CD4-positive, alpha-beta T cell treated with Interleukin-21 for 1 hour (primary cell): Measurements from ENCODE around the gene KIF12.

Experiments used
- DNase-seq: peaks from one replicate; pipeline ENCODE4 v3.0.0-alpha.2; 2020

The KIF12 gene

DNA sequence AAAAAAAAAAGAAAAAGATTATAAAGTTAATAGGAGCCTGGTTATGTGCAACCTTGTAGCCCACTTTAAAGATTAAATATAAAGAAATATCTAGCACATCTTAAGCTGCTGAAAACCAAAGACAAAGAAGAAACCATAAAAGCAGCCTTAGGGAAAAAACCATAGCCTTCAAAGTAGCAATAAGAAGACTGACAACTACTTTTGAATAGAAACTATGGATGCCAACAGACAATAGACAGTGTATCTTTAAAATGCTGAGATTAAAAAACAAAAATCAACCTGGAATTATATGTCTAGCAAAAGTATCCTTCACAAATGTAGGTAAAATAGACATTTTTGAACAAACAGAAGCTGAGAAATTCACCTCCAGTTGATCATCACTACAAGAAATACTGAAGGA is 3.4 kb upstream of the KIF12 start:
- no peak for DNase-seq

DNA sequence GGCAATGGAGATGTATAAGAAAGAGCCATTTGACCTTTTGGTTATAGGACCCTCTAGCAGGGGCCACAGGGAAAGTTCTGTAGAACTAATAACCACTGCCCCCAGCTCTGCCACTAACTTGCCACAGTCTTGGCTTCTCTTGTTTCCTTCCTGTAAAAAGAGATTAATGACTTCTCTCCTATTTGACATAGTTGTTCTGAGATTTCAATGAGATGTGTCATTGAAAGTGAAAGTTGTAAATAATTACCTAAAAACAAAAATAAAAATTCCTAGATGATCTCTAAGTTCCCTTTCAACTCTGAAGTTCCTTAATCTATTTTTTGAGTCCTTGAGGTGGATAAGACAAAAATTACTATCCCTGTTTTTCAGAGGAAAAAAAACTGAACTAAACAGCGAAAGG is 1.4 kb upstream of the KIF12 start:
- no peak for DNase-seq

DNA sequence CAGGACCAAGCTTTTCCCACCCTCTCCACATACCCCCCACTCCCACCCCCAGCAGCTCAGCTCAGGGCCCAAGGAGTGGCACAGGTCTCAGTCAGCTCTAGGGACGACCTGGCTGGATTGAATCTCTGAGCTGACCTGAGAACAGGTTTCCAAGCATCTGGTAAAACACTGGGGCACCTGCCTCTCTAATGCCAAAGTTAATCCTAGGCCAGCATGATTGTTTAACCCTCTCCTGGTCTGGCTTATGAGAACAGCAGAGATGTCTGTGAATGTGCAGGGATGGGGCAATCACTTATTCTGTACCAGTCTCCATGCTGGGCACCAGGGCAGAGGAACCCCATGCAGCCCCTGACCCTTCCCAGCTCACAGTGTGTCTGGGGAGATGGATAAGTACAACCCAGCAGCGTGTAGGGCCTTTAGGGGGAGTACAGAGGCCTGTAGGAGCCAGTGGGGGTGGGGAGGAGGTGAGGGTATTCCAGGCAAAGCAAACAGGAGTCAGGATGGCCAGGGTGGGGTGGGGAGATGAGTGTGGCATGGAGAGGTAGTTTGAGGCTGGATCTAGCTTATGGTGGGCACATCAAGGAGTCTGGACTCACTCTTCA is 678 bp upstream of the KIF12 start:
- DNase-seq = no peak

DNA sequence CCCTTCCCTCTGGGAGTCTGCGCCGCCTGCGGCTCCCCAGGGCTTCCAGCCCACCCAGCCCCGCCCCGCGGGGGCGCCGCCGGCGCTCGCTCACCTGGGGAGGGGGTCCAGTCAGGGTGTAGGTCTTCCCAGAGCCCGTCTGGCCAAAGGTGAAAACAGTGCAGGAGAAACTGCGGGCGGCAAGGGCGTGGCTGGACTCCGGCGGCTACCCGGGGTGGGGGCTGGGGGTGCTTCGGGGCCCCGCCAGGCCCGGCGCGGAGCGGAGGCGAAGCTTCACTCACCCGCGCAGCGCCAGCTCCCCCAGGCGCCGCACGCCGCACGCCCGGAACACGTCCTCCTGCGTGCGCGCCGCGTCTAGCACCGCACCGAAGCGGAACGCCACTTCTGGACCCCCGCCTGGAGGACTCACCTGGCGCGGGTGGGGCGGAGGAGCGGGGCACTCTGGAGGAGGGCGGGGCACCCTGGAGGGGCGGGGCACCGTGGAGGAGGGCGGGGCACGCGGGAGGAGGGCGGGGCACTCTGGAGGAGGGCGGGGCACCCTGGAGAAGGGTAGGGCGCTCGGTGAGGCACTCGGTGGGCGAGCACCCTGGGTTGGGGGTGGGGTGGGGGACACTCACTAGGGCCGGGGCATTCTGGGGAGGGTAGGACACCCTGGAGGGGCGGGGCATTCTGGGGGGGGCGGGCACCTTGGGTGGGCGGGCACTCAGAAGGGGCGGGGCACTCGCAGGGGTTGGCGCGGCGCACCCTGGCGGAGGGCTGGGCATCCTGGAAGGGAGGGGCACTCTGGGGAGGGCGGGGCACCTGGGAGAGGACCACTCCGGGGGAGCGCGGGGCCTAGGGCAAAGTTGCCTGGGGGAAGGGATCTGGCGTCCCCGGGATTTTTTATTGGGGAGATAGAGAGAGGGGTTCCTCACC is 814 bp downstream of the KIF12 start:
- no peak for DNase-seq

DNA sequence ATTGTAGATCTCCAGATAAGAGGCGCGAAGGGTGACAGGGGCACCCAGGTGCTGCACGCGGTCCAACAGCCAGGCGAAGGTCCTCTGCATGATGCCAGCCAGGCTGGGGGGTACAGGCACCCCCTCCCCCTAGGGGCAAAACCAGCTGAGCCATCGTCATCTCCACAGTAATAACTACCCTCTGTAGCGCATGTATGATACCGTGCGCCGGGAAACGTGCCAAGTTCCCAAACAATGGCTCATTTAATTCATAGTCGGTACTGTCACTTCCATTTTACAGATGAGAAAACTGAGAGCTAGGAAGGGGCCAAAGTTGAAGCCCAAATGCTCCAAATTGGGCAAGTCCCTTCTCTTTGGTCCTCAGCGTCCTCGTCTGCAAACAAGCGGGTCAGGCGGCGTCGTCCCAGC is 1.5 kb downstream of the KIF12 start:
- DNase-seq = no peak

DNA sequence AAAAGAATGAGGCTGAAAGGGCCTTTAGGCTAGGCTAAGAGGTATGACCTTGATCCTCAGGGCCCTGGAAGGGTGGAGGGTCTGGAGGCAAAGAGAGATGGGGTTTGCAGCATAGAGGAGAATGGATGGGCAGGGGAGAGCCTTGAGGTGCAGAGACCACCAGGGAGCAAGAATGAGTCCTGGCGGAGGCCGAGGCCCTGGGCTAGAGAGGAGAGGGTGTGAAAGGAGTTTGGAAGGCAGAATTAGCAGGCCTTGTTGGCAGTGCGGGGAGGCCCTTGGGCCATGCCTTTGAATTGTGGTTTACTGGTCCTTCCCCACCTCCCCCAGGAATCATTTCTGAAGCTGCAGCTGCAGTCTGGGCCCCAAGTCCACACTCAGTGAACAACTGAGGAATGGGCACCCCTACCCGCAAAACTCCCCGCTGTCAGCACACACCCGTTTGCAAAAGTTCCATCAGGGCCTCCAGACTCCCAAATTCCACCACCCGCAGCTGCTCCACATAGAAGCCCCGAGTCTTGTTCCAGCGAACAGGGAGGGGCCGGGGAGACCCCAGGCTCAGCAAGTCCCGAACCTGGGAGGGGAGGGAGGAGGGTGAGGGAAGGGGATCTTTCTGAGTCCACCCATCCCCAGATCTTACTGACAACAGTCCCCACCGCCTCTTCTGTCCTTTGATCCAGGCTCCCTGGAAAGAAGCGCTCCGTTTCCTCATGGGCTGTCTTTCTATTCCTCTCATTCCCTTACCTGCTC is 2.1 kb downstream of the KIF12 start:
- no peak for DNase-seq

DNA sequence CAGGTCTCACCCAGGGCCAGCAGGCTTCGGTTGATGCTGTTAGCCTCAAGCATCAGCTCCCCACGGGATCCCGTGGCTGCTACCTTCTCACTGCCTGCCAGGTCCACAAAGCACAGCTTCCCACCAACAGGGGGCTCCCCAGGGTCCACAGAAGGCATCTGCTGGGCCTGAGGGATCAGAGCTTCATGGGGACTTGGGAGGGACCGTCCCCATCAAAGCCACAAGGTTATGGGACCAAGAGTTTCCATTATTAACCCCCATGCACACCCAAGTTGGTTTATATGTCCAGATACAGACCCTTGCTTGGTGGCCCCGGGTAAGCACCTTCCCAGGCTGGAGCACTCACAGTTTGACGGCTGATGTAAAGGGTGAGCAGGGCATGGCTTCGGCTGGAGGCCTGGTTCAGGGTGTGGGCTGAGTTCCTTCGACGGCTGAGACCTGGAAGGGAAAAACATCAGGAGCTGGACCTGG is 3.0 kb downstream of the KIF12 start:
- no peak for DNase-seq

DNA sequence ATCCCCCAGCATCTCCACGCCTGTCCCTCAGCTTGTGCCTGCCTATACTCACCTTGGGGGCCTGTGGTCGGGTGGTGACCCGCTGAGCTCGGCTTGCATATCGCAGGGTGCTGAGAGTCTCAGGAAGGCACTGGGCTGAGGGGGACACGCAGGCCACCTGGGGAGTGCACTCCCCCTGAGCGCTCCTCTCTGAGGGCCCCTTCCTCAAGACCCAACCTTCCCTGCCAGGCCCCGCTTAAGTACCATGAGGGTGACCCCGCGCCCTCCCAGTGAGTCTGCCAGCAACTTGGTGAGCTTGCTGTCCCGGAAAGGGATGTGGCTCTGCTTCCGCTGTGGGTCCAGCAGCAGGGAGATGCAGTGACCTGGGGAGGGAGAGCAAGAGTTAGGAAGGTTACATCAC is 4.1 kb downstream of the KIF12 start:
- no peak for DNase-seq

DNA sequence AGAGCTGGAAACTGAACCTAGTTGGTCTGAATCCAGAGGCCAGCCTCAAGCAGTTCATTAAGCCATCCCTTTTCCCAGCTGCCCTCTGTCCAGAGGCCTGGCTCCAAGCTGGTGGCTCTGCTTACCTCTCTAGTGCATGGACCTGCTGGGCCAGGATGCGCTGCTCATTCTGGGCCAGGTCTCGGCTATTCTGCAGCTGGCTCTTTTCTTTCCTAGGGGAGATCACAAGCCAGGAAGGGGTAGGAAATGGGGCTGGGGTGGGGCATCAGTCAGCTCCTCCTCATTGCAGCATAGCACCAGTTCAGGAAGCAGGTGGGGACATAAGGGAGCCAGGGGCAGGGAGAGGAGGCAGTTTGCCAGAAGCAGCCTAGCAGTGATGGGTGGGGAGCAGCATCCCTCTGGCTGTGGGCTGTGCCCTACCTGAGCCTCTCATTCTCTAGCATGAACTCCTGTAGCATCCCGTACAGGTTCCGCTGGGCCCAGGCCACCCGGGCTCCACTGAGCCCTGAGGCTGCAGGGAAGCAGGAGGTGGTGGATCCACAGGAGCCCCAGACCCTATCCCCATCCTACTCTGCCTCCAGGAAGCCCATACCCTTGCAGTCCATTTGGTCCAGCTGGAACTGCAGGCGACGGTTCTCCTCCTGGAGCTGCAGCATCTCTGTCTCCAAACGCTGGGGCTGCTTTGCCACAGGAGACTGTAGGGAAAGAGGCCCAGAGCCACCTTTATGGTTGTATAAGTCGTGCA is 5.2 kb downstream of the KIF12 start:
- no peak for DNase-seq

DNA sequence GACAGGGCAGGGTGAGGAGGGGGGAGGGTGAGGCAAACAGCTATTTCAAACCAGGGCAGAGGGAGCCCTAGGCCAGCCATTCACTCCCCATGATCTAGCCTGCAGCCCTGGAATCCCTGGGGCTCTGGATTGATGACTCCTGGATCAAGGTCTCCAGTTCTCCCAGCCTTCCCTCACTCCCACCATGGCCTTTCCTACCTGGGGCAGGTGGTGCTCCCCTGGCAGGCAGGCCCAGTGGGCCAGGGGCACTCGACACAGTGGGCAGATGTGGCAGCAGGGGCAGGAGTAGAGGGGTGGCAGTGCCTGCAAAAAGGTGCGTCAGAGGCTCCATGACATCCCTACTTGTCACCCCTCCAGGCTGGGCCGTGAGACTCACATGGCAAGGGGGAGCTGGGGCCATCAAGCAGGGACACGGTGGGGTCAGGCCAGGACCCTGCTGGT is 6.0 kb downstream of the KIF12 start:
- no peak for DNase-seq

DNA sequence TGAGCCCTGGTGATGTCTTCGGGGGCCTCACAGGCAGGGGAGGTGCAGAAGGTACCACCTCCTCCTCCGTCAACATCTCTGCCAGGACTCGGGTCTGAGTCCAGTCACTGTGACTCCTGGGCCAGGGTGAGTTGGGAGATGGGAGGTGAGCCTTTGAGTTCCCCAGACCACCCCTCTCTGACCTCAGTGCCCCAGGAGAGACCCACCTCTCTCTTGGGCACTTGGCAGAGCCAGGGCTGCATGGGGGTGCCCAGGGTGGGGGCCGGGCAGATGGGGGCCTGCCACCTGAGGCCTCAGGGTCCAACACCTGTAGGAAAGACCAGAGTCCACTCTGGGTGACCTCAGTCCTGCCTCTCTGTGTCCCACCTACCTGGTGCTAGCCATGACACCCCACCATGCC is 6.8 kb downstream of the KIF12 start:
- DNase-seq = no peak

DNA sequence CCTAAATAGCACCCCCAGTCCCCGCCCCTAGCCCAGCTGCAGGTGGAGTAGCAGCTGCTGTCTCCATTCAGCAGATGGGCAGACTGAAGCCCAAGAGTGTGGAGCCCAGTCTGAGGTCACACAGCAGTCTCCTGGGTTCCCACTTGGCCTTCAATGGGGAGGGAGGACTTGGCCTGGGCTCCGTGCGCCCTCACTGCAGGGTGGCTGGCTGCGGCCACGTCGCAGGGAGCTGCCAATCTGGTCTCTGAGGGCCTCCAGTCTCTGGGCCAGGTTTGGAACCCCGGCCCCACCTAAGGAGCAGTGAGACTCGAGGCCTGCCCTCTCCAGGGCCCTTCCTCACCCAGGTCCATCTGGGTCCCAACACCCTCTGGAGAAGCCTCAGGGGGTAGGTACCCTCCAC is 7.4 kb downstream of the KIF12 start:
- no peak for DNase-seq

DNA sequence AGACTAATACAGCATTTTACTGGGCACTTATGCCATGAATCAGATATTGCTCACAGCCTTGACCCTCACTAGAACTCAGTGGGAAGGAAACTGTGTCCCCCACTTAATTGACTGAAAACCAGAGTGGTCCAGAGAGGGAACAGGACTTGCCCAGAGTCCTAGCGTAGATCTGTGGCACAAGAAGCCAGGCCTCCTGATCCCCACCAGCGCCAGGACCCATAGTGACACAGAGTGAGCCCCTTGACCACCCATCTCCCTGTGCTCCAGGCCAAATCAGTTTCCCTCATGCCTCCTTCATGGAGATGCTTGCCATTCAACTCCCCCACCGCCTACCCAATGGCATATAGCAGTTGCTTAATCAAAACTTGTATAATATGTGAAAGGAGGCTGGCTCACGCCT is 8.3 kb downstream of the KIF12 start:
- no peak for DNase-seq

DNA sequence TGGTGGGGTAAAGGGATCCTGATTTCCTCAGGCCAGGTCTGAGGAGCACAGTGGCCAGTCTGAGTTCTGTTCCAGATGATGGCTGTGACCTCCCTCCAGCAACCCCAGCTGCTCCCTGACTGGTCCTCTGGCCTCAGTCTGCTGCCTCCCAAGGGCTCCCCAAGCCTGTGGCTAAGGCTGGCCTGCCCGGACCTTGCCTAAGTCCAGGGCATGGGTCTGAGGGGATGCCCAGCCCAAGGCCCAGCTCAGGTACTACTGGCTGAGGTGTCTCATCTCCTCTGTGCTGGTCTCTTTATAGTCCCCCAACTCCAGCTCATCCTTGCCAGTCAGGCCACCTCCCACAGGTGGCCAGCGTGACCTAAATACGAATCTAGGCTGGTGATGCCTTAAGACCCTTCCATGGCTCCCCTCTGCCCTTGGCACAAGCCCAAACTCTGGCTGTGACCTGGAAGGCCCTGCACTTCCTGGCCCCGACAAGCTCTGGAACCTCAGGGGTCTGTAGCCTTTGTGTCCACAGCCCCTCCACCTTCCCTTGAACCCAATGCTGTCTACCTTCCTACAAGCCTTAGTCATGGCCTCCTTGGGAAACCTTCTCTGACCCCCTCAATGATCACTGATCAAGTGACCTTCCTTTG is 9.8 kb downstream of the KIF12 start:
- DNase-seq = no peak

DNA sequence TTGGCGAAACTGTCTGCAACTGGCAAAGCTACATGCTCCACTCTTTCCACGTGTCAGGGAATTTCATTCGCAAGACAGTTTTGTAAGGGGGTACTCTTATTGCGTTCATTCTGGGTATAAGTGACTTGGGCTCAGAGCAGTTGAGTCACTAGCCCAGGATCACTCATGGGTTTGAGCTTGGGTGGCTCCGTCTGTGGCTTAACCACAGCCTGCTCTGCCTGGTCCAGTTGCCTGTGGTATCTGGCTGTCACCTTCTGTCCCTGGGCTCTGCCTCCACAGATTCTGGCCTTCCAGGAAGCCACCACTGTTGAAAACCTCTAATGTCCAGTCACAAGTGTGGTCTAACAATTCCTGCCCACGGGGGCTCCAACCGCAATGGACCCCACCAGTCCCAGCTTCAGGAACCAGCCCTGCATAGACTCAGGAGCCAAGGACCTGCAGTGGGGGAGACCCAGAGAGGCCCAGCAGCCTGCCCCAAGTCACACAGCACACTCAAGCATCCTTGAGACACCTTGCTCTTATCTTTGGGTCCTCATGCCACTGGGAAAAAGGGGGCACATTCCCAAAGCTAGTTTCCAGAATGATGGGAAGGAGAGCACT is 10.4 kb downstream of the KIF12 start:
- DNase-seq = no peak

DNA sequence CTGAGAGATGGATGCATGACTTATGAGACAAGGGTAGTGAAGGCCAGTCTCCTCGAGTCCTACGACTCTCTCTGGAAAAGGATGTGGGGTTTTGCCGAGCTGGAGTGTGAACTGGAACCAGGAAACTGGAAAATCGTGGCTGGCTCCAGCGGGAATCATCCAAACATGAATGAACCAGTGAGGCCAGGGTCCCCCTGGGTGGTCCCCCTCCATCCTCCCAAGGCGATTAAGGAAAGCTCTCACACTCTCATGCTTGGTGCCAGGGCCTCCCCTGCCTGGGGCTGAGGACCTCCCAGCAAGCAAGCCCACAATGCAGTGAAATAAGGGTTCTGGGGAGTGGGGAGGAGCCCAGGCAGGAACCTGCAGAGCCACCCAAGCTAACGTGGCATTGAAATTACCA is 11.4 kb downstream of the KIF12 start:
- DNase-seq = no peak

DNA sequence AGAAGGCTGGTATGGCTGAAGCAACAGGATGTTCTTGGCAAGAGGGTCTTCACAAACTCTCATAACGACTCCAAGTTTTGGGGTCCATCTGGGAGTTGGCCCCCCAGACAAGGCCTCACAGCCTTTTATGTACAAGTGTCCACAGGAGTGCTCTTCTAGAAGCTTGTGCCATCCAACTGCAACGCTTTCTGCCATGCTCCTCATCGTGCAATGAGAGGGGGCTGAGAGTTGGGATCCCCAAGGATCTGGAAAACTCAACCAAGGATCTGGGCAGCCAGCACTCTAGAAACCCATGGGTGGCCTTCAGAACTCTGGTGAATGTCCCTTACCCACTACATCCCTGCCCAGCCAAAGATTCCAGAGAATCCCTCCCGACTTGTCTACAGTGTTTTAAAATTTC is 12.5 kb downstream of the KIF12 start:
- no peak for DNase-seq

DNA sequence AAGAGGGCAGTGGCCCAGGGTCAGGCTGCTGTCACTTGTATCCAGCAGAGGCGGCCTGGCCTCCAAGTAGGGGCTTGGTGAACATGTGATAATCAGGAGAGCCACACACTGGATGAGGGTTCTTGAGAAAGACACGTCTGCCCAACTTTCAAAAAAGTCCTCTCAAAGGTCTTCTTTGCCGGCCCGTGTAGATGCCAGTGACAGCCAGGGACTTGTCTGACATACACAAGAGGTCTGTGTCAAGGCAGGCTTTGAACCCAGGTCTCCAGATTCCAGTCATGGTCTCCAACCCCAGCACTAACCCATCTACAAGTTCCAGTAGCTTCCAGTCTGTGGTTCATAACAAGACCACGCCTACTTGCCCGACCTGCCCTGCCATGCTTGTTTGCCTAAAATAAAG is 13.1 kb downstream of the KIF12 start:
- DNase-seq = no peak

DNA sequence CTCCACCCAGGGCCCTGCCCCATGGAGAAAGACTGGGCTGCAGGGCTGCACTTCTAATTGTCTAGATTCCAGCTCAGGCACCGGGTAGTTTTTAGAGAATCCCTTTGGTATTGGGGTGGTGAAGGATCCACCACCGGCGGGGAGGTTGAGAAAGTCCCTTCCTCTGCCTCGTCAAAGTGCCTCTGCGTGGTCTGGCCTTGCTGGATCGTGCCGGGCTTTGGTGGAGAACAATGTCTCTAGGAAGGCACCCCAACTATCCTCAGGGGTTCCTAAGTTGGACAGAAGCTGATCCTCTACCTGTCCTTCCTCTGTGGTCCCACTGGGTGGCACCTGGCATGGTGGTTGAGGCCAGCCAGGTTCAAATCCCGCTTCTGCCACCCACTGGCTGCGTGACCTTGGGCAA is 13.7 kb downstream of the KIF12 start:
- no peak for DNase-seq

DNA sequence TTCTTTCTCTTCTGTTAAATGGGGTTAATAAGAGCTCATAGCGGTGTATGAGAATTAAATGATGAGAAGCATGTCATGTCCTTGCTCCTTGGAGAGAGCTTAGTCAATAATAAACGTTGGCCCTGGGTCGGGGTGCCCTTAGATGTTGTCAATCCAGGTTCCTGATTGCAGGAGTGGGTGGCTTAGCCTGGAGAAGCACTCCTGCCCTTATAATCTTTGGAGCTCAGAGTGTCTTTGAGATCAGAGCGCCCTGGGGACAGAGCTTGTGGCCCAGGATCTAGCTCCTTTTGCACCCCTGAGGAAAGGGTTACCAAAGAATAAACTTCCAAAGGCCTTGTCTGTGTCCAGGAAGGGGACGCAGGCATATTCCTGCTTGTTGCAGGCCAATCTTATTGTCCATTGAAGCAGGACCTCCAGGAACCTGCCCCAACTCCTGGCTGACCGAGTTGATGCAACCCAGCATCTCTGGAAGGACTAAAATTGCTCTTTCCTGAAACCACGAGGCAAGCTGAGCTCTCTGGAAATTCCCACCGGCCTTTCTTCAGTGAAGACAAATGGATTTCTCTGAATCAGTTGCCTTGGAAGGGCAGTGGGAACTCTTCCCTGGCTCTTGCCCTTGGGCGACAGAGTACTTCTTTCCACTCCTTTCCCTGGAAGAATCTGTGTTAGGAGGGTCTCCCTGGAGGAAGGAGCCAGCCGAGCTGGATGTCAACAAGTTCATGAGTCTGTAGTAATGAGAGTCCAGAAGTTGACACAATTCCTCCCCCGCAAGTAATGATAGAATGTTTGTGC is 14.6 kb downstream of the KIF12 start:
- no peak for DNase-seq

DNA sequence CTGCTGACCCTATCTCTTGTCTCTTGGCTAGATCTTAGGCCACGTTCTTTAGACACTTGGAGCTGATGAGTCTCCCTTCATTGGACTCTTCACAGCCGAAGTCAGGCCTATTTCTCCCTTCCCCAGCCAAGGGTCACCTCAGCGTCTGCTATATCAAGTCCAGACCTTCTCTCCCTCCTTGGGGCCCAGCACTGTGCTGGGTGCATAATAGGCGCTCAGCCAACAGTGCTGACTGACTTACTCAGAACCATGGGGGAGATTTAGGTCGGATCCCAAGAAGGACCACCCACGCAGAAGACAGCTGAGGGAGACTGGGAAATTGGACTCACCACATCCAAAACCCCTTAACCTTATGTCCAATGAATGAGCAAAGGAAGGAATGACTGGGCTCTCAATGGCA is 15.4 kb downstream of the KIF12 start:
- DNase-seq = no peak
